HepG2 (cell line): ENCODE measurements around the gene PCDHGA6. TPM values are rescaled to one million over a fixed set of nuclear protein-coding genes. Genes with fewer than 3 reads are reported as not detected.

Experiments
- ATAC-seq: fragments of 200-7000 bp; cut with Tn5 transposase; 3 replicates; pipeline ENCODE4 v1.9.1; 2020; ENCODE audit warnings: mild to moderate bottlenecking, moderate library complexity
- BruUV-seq: library from RNA; stranded (reverse); fragments of 400-500 nt; replicated peaks from 2 replicates; lab custom pipeline; 2021; lab: Mats Ljungman, UMichigan
- CTCF ChIA-PET: fragments of 300-600 bp; formaldehyde crosslinking; extraction: SDS; loops from one replicate; lab custom pipeline; 2021; ENCODE audit warnings: low total read pairs, inconsistent platforms, low intra/inter-chr PET ratio; lab: Yijun Ruan, JAX
- POLR2A ChIA-PET: fragments of 350-600 bp; sonication (Branson Sonifier 250); formaldehyde crosslinking; loops from one replicate; lab custom pipeline; 2020; ENCODE audit warnings: antibody characterized with exemption, inconsistent platforms; lab: Yijun Ruan, JAX
- DNase-seq: peaks from one replicate; pipeline ENCODE4 v3.0.0-alpha.2; 2015; ENCODE audit warnings: low spot score
- FAIRE-seq: peaks from 3 replicates; lab custom pipeline; 2011; peaks lifted over from hg19 to GRCh38; lab: Jason Lieb, UNC
- H2AFZ ChIP-seq: one replicate; pipeline ENCODE4 v1.6.1; 2011; ENCODE audit warnings: low read length, inconsistent platforms
- H3K27ac ChIP-seq: fragments of 300-600 bp; 3 replicates; pipeline ENCODE4 v1.8.0; 2011; ENCODE audit warnings: mixed run types, mild to moderate bottlenecking, mixed read lengths, low read length, inconsistent platforms; ENCODE audit not compliant: insufficient read depth; ENCODE audit errors: extremely low read length
- H3K27me3 ChIP-seq, 2 experiments: fragments of 200-600 bp in 1 of 2; 2 replicates in 1 of 2; 3 replicates in 1 of 2; pipeline versions ENCODE4 v1.6.0 to v1.8.0; 2011; ENCODE audit warnings: low read length in 2 of 2, mild to moderate bottlenecking in 2 of 2, moderate library complexity in 2 of 2, inconsistent platforms in 1 of 2; ENCODE audit not compliant: insufficient read depth in 2 of 2, control insufficient read depth in 1 of 2
- H3K36me3 ChIP-seq, 2 experiments: fragments of 200-600 bp in 1 of 2; replicated peaks in 1 of 2; 2 replicates in 1 of 2; 3 replicates in 1 of 2; pipeline versions ENCODE4 v1.5.1 to v1.8.0; 2011; ENCODE audit warnings: low read length in 2 of 2, inconsistent platforms in 1 of 2; ENCODE audit not compliant: insufficient read depth in 2 of 2, control insufficient read depth in 1 of 2
- H3K4me1 ChIP-seq: 2 replicates; pipeline ENCODE4 v1.5.1; 2012; ENCODE audit warnings: low read length, inconsistent platforms; ENCODE audit not compliant: insufficient read depth
- H3K4me2 ChIP-seq: 2 replicates; pipeline ENCODE4 v1.6.0; 2011; ENCODE audit warnings: low read depth, low read length, inconsistent platforms
- H3K4me3 ChIP-seq, 3 experiments: fragments of 200-600 bp in 1 of 3; sonication (generic), shearing (Covaris generic) in 1 of 3; replicated peaks in 1 of 3; 2 replicates each; pipeline ENCODE4 v1.5.1; 2011 to 2016; ENCODE audit warnings: low read length in 3 of 3, inconsistent platforms in 2 of 3, low read depth in 2 of 3, mild to moderate bottlenecking in 2 of 3, control low read depth in 1 of 3, mixed read lengths in 1 of 3; ENCODE audit not compliant: insufficient read depth in 1 of 3
- H3K79me2 ChIP-seq: one replicate; pipeline ENCODE4 v1.6.1; 2011; ENCODE audit warnings: low read length, inconsistent platforms; ENCODE audit not compliant: insufficient read depth
- H3K9ac ChIP-seq: 2 replicates; pipeline ENCODE4 v1.6.0; 2011; ENCODE audit warnings: mild to moderate bottlenecking, low read depth, low read length, inconsistent platforms; ENCODE audit not compliant: insufficient read depth
- H3K9me3 ChIP-seq: 2 replicates; pipeline ENCODE4 v1.5.1; 2012; ENCODE audit warnings: mild to moderate bottlenecking, low read length
- H4K20me1 ChIP-seq: 2 replicates; pipeline ENCODE4 v1.6.0; 2011; ENCODE audit warnings: inconsistent platforms, mild to moderate bottlenecking, low read length, moderate library complexity; ENCODE audit not compliant: insufficient read depth
- DNMT1 ChIP-seq: sonication (generic); formaldehyde crosslinking; IDR thresholded peaks from 2 replicates; pipeline ENCODE4 v1.5.1; 2020; ENCODE audit warnings: mild to moderate bottlenecking, missing genetic modification reagents
- DR1 ChIP-seq: sonication (generic); formaldehyde crosslinking; IDR thresholded peaks from 2 replicates; pipeline ENCODE4 v1.8.0; 2021; ENCODE audit warnings: mild to moderate bottlenecking, missing genetic modification reagents, inconsistent platforms
- ZNF138 ChIP-seq: sonication (generic); formaldehyde crosslinking; IDR thresholded peaks from 2 replicates; pipeline ENCODE4 v1.5.0; 2020; ENCODE audit warnings: mild to moderate bottlenecking, low read depth, missing genetic modification reagents
- ZSCAN22 ChIP-seq: sonication (generic); formaldehyde crosslinking; IDR thresholded peaks from 2 replicates; pipeline ENCODE4 v1.4.0; 2020; ENCODE audit warnings: mild to moderate bottlenecking, missing genetic modification reagents
- WGBS: methylation state at CpG from one replicate; pipeline ENCODE4 v1.1.6; 2017; ENCODE audit warnings: low lambda C conversion rate; 5-methylcytosine and 5-hydroxymethylcytosine counted together
- in situ Hi-C: cut with HindIII; loops from 2 replicates; pipeline ENCODE4 v1.10.0; 2017; ENCODE audit warnings: low pct_unique_long_range_greater_than_20kb; ENCODE audit not compliant: extremely low pct_ligation_motif_present
- intact Hi-C: fragments of 100-400 bp; cut with micrococcal nuclease; formaldehyde crosslinking; loops from one replicate; pipeline ENCODE4 v1.10.0; 2022; ENCODE audit not compliant: unreplicated experiment
- polyA plus RNA-seq, 8 experiments: library from polyadenylated mRNA; depleted of rRNA in 3 of 8; stranded (reverse) in 7 of 8; unstranded in 1 of 8; fragments of >200 nt; fragmentation: Illumina TruSeq in 4 of 8; extraction: Trizol in 4 of 8; gene quantifications; 2 replicates each; pipeline versions ENCODE4 v1.2.1 to v1.2.3, GENCODE V29; 2011 to 2016; ENCODE audit warnings: low read depth in 4 of 8, missing spikeins in 1 of 8, mixed read lengths in 1 of 8; ENCODE audit not compliant: insufficient read depth in 1 of 8
- total RNA-seq, 5 experiments: library from RNA; depleted of rRNA; stranded (reverse); fragments of >200 nt; fragmentation: Illumina TruSeq; extraction: Trizol; gene quantifications; 2 replicates each; pipeline ENCODE4 v1.2.3, GENCODE V29; 2016; ENCODE audit warnings: low read depth in 1 of 5

Gene PCDHGA6
- total and polyA plus RNA-seq, 2 of the 13 experiments (the other 11 are each of a cell fraction or from before 2014, with no cell fraction given): 0.33 to 0.51 TPM

GRCh38 chr5:141369994-141370848 is 3.5 kb upstream of the PCDHGA6 start, which contains the start of gene PCDHGB3 (continued):
- TF ChIP-seq ZNF138 (CRISPR knock-in tag): no peak
- no peak for TF ChIP-seq DR1

DNA sequence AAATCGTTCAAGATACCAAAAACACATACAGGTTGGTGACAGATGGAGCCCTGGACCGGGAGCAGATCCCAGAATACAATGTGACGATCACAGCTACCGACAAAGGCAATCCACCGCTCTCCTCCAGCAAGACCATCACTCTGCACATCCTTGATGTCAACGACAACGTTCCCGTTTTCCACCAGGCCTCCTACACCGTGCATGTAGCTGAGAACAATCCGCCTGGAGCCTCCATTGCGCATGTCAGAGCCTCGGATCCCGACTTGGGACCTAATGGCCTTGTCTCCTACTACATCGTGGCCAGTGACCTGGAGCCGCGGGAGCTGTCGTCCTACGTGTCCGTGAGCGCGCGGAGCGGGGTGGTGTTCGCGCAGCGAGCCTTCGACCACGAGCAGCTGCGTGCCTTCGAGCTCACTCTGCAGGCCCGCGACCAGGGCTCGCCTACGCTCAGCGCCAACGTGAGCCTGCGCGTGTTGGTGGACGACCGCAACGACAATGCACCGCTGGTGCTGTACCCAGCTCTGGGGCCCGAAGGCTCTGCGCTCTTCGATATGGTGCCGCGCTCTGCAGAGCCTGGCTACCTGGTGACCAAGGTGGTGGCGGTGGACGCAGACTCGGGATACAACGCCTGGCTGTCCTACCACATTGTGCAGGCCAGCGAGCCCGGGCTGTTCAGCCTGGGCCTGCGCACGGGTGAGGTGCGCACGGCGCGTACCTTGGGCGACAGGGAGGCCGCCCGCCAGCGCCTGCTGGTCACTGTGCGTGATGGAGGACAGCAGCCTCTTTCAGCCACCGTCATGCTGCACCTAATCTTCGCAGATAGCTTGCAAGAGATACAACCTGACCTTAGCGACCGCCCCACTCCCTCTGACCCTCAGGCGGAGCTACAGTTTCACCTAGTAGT is 1.9 kb upstream of the PCDHGA6 start:
- ChIA-PET CTCF (no interaction called here), POLR2A (no interaction called here)
- no TSS peak for BruUV-seq
- Histone ChIP-seq H3K9me3 (peaks cover 53% of the 10 kb centered on the region), H3K27me3 (no peaks in the 10 kb centered on the region), H3K36me3 (no peaks in the 10 kb centered on the region), H3K4me2 (no peak overlapping the region), H3K9ac (no peak overlapping the region), H2AFZ (no peak overlapping the region), H3K79me2 (no peaks in the 10 kb centered on the region), H3K4me1 (no peaks in the 10 kb centered on the region), H3K27ac (no peak overlapping the region), H3K4me3 (no peak overlapping the region), H4K20me1 (no peaks in the 10 kb centered on the region)
- ATAC-seq (no peak), FAIRE-seq (no peak), DNase-seq (no peak)
- TF ChIP-seq DNMT1 (CRISPR knock-in tag) (0 out of 2 replicates have a peak, but pooled peaks have one; percentile 57), ZSCAN22 (CRISPR knock-in tag) (no peak)
- intact Hi-C loops (no loop called here), in situ Hi-C loops (no loop called here)
- 73% methylated on average over 40 of the region's 69 CpGs for WGBS
